ENCODE results near the gene MIXL1. TPM values are rescaled to one million over a fixed set of nuclear protein-coding genes. Genes with fewer than 3 reads are reported as not detected.
A peak's percentile ranks its signal among the peaks of the same experiment; 100 is the strongest.

The MIXL1 gene
- total RNA-seq, 2 experiments from 2014 or later = 0.16 TPM; not detected in 1

DNA sequence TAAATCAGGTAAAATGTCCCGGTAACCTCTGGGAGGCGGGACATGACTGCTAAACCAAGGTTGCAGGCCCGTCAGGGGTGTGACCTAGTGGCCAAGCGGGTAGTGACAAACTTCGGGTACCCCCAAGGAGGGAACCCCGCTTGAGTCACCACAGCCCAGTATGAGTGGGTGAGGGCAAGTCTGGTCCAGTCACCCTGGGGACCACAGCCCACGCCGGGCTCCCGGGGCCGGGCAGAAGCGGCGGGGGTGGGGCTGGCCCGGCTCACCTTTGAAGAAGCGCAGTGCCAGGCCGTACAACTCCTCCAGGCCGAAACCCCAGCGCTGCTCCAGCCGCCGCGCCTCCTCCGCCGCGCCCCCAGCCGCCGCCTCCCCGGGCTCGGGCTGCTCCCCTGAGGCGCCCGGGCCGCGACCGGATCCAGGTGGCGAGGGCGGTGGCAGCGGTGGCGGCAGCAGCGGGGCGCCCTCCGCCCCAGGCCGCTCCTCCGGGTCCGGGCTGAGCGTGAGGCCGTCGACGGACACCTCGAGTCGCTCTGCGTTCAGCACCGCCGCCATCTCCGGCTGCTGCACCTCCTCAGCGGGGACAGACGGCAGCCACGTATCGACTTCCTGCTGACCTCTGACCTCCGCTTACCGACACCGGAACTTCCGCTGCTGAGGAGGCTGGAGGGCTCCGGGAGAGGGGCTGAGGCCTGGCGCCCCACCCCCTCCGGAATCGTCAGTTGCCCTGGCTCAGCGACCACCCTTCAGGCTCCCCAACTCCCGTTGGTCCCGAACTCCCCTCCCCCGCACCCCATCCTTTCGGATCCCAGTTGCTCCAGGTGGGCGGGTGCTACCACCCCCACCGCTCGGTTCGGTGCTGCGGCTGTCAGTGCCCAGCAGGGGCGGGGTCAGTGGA lies 37.1 kb upstream of the MIXL1 start, which contains the start of gene ACBD3:
Gene ACBD3, minus strand, starts transcription at position 618 of the 895 bp plus-strand sequence. Its CDS starts 66 bp downstream, at position 552.
- intact Hi-C loops (cut with micrococcal nuclease) = no loop called here
- CTCF ChIA-PET = interaction anchor here (0.8 to 3.7 kb wide), 5 partner anchors 10 to 147 kb away, joined by 3 to 26 read pairs (median 4); no protein-coding TSS in a partner anchor
- Mint-ChIP-seq H3K27ac (peak within 1 kb of the TSS; percentile 95), H3K27me3 (no peaks in the 10 kb centered on the region), H3K4me3 (peak within 1 kb of the TSS; percentile 94), H3K4me1 (ENCODE audit: low read depth) (peaks cover 31% of the 10 kb centered on the region), H3K36me3 (ENCODE audit: low read depth) (peaks cover 13% of the 10 kb centered on the region), H3K9me3 (no peaks in the 10 kb centered on the region)
- TF ChIP-seq, protein P1, sequence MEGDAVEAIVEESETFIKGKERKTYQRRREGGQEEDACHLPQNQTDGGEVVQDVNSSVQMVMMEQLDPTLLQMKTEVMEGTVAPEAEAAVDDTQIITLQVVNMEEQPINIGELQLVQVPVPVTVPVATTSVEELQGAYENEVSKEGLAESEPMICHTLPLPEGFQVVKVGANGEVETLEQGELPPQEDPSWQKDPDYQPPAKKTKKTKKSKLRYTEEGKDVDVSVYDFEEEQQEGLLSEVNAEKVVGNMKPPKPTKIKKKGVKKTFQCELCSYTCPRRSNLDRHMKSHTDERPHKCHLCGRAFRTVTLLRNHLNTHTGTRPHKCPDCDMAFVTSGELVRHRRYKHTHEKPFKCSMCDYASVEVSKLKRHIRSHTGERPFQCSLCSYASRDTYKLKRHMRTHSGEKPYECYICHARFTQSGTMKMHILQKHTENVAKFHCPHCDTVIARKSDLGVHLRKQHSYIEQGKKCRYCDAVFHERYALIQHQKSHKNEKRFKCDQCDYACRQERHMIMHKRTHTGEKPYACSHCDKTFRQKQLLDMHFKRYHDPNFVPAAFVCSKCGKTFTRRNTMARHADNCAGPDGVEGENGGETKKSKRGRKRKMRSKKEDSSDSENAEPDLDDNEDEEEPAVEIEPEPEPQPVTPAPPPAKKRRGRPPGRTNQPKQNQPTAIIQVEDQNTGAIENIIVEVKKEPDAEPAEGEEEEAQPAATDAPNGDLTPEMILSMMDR (IDR thresholded peaks at IDR 0.05) = no peak
- POLR2A ChIA-PET = interaction anchor here (0.8 to 0.9 kb wide), 2 partner anchors 9 to 69 kb away, joined by 3 read pairs; no protein-coding TSS in a partner anchor
- DNase-seq (peak; percentile 91), ATAC-seq (peak; percentile 98)

DNA sequence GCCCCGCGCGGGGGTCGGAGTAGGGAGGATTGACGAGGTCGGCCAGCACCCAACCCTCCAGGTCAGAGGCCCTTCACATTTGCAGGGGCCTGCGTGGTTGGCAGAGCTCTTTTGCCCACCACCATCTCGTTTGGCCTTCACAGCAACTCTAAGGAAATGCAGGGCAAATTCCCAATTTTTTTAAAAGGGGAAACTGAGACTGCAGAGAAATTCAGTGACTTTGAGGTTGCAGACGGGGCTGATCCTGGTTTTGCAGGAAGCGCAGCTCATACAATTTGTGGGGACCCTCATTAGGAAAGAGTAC lies 36.5 kb upstream of the MIXL1 start:
- Mint-ChIP-seq H3K27ac (peak overlapping the region; percentile 95), H3K9me3 (no peaks in the 10 kb centered on the region), H3K36me3 (ENCODE audit: low read depth) (peaks cover 13% of the 10 kb centered on the region), H3K27me3 (no peaks in the 10 kb centered on the region), H3K4me3 (peak overlapping the region; percentile 84), H3K4me1 (ENCODE audit: low read depth) (peaks cover 28% of the 10 kb centered on the region)
- ChIA-PET POLR2A (no interaction called here), CTCF (interaction anchor here (0.8 to 1.1 kb wide), 2 partner anchors 10 to 62 kb away, joined by 3 to 4 read pairs; no protein-coding TSS in a partner anchor)
- TF ChIP-seq, protein P1 (IDR thresholded peaks at IDR 0.05) = no peak
- intact Hi-C loops (cut with micrococcal nuclease) = no loop called here
- DNase-seq = no peak
- ATAC-seq = no peak

DNA sequence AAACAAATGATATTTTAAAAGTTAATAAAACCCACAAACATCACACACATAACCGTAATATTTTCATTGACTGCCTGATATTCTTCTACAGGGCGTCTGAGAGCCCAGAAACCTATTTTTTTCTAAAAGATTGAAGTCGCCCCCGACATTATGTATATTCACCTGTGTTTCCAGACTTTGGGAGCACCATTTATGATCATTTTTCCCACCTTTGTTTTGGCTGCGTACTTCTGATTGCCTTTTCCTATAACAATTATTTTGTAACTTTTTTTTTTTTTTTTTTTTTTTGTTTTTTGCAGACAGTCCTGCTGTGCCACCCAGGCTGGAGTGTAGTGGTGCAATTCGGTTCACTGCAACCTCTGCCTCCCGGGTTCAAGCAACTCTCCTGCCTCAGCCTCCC lies 36.1 kb upstream of the MIXL1 start:
- intact Hi-C loops (cut with micrococcal nuclease) = no loop called here
- Mint-ChIP-seq H3K4me3 (peak overlapping the region; percentile 84), H3K4me1 (ENCODE audit: low read depth) (peaks cover 25% of the 10 kb centered on the region), H3K27me3 (no peaks in the 10 kb centered on the region), H3K27ac (peak overlapping the region; percentile 95), H3K36me3 (ENCODE audit: low read depth) (peaks cover 13% of the 10 kb centered on the region), H3K9me3 (no peaks in the 10 kb centered on the region)
- TF ChIP-seq, protein P1 (IDR thresholded peaks at IDR 0.05) = no peak
- DNase-seq (no peak), ATAC-seq (no peak)
- CTCF ChIA-PET = interaction anchor here (0.8 to 1.1 kb wide), 2 partner anchors 10 to 62 kb away, joined by 3 to 4 read pairs; no protein-coding TSS in a partner anchor
- POLR2A ChIA-PET = no interaction called here

DNA sequence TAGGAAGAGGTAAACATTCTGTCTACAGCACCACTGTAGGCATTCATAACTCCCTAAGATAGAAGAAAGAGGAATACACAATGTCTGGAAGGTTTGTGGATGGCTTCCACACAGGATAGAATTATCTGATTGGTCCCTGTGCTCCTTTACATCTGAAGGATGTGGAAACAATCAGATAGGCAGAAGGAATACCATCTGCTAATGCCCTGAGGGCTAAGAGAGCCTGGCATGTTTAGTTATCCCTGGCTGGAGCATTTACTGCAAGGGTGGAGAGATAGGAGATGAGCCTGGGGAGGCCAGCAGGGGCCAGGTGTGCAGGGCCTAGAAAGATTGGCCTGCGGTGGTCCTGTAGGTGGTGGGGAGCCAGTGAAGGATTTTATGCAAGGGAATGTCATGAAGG lies 28.3 kb upstream of the MIXL1 start:
- Mint-ChIP-seq H3K27ac (no peak overlapping the region), H3K9me3 (no peaks in the 10 kb centered on the region), H3K36me3 (ENCODE audit: low read depth) (no peaks in the 10 kb centered on the region), H3K27me3 (no peaks in the 10 kb centered on the region), H3K4me3 (no peak overlapping the region), H3K4me1 (ENCODE audit: low read depth) (peaks cover 2% of the 10 kb centered on the region)
- intact Hi-C loops (cut with micrococcal nuclease) = no loop called here
- no peak for ATAC-seq
- TF ChIP-seq, protein P1 (IDR thresholded peaks at IDR 0.05) = no peak
- ChIA-PET POLR2A (no interaction called here), CTCF (interaction anchor here (2.8 to 9.9 kb wide), 2 partner anchors 11 to 71 kb away, joined by 26 to 175 read pairs; no protein-coding TSS in a partner anchor)
- no peak for DNase-seq

DNA sequence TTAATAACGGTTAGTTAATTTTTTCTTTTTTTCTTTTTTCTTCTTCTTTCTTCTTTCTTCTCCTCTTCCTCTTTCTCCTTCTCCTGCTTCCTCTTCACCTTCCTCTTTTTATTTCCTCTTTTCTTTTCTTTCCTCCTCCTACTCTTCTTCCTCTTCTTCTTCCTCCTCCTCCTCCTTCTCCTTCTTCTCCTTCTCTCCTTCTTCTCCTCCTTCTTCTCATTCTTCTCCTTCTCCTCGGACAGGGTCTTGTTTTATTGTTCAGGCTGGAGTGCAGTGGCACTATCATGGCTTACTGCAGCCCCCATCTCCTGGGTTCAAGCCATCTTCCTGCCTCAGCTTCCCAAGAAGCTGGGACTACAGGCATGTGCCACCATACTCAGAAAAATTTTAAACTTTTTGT lies 23.5 kb upstream of the MIXL1 start:
- Mint-ChIP-seq H3K36me3 (ENCODE audit: low read depth) (no peaks in the 10 kb centered on the region), H3K4me3 (no peak overlapping the region), H3K27ac (no peak overlapping the region), H3K27me3 (peaks cover 4% of the 10 kb centered on the region), H3K9me3 (no peaks in the 10 kb centered on the region), H3K4me1 (ENCODE audit: low read depth) (peaks cover 2% of the 10 kb centered on the region)
- ATAC-seq (no peak), DNase-seq (no peak)
- ChIA-PET CTCF (interaction anchor here (0.8 to 9.9 kb wide), 7 partner anchors 14 to 133 kb away, joined by 3 to 175 read pairs (median 3); no protein-coding TSS in a partner anchor), POLR2A (interaction anchor here (1.0 kb wide), 1 partner anchor 77 kb away, joined by 4 read pairs; no protein-coding TSS in a partner anchor)
- TF ChIP-seq, protein P1 (IDR thresholded peaks at IDR 0.05) = peak; percentile 14
- intact Hi-C loops (cut with micrococcal nuclease) = no loop called here

Data from activated CD8-positive, alpha-beta T cell treated with anti-CD3 and anti-CD28 coated beads for 36 hours (primary cell).